Measurements from ENCODE around the gene SCAP. TPM values are rescaled to one million over a fixed set of nuclear protein-coding genes. Genes with fewer than 3 reads are reported as not detected.

The SCAP gene
- total and polyA plus RNA-seq, 2 of the 13 experiments (the other 11 are each of a cell fraction or from before 2014, with no cell fraction given): 40.4 to 53.3 TPM

- TF ChIP-seq, protein P1, sequence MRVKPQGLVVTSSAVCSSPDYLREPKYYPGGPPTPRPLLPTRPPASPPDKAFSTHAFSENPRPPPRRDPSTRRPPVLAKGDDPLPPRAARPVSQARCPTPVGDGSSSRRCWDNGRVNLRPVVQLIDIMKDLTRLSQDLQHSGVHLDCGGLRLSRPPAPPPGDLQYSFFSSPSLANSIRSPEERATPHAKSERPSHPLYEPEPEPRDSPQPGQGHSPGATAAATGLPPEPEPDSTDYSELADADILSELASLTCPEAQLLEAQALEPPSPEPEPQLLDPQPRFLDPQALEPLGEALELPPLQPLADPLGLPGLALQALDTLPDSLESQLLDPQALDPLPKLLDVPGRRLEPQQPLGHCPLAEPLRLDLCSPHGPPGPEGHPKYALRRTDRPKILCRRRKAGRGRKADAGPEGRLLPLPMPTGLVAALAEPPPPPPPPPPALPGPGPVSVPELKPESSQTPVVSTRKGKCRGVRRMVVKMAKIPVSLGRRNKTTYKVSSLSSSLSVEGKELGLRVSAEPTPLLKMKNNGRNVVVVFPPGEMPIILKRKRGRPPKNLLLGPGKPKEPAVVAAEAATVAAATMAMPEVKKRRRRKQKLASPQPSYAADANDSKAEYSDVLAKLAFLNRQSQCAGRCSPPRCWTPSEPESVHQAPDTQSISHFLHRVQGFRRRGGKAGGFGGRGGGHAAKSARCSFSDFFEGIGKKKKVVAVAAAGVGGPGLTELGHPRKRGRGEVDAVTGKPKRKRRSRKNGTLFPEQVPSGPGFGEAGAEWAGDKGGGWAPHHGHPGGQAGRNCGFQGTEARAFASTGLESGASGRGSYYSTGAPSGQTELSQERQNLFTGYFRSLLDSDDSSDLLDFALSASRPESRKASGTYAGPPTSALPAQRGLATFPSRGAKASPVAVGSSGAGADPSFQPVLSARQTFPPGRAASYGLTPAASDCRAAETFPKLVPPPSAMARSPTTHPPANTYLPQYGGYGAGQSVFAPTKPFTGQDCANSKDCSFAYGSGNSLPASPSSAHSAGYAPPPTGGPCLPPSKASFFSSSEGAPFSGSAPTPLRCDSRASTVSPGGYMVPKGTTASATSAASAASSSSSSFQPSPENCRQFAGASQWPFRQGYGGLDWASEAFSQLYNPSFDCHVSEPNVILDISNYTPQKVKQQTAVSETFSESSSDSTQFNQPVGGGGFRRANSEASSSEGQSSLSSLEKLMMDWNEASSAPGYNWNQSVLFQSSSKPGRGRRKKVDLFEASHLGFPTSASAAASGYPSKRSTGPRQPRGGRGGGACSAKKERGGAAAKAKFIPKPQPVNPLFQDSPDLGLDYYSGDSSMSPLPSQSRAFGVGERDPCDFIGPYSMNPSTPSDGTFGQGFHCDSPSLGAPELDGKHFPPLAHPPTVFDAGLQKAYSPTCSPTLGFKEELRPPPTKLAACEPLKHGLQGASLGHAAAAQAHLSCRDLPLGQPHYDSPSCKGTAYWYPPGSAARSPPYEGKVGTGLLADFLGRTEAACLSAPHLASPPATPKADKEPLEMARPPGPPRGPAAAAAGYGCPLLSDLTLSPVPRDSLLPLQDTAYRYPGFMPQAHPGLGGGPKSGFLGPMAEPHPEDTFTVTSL (CRISPR knock-in tag; IDR thresholded peaks at IDR 0.05; ENCODE audit: borderline replicate concordance): no peak
- TF ChIP-seq DPF2 (CRISPR knock-in tag; IDR thresholded peaks at IDR 0.05; ENCODE audit: borderline replicate concordance, low read depth): no peak
- TF ChIP-seq SALL2 (CRISPR knock-in tag; IDR thresholded peaks at IDR 0.05): no peak
- TF ChIP-seq BCLAF1 (IDR thresholded peaks at IDR 0.05): no peak
- no peak; the same call in 1 of the 2 replicates for TF ChIP-seq ZNF431 (CRISPR knock-in tag; IDR thresholded peaks at IDR 0.05; ENCODE audit: borderline replicate concordance, low read depth)
- no peak for TF ChIP-seq EED (CRISPR knock-in tag; IDR thresholded peaks at IDR 0.05)
- peak; percentile 84 for TF ChIP-seq KAT7 (CRISPR knock-in tag; IDR thresholded peaks at IDR 0.05; ENCODE audit: borderline replicate concordance)
- TF ChIP-seq TGIF2 (CRISPR knock-in tag; IDR thresholded peaks at IDR 0.05): peak; percentile 75; the same call in 1 of the 2 replicates
- no peak for TF ChIP-seq ZNF557 (CRISPR knock-in tag; IDR thresholded peaks at IDR 0.05)
- no peak for TF ChIP-seq HCFC1 (IDR thresholded peaks at IDR 0.05; ENCODE audit: low read depth, low read length)
- no peak for TF ChIP-seq HDAC2 (CRISPR knock-in tag; IDR thresholded peaks at IDR 0.05)
- TF ChIP-seq, protein P2, sequence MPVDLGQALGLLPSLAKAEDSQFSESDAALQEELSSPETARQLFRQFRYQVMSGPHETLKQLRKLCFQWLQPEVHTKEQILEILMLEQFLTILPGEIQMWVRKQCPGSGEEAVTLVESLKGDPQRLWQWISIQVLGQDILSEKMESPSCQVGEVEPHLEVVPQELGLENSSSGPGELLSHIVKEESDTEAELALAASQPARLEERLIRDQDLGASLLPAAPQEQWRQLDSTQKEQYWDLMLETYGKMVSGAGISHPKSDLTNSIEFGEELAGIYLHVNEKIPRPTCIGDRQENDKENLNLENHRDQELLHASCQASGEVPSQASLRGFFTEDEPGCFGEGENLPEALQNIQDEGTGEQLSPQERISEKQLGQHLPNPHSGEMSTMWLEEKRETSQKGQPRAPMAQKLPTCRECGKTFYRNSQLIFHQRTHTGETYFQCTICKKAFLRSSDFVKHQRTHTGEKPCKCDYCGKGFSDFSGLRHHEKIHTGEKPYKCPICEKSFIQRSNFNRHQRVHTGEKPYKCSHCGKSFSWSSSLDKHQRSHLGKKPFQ (CRISPR knock-in tag; IDR thresholded peaks at IDR 0.05; ENCODE audit: insufficient replicate concordance): no peak
- peak; percentile 0; the same call in 1 of the 2 replicates for TF ChIP-seq ZNF687 (CRISPR knock-in tag; IDR thresholded peaks at IDR 0.05)
- TF ChIP-seq HMG20A (CRISPR knock-in tag; IDR thresholded peaks at IDR 0.05; ENCODE audit: borderline replicate concordance): no peak
Observed at GRCh38 chr3:47381317-47382157, 94.2 kb downstream of the SCAP start (continued).

Measured in HepG2 (cell line).